GM23338 (cell line): ENCODE measurements around the gene OR2M4.

Experiments used
- CREB1 ChIP-seq: fragments of 250-450 bp; sonication (Bioruptor Pico); IDR thresholded peaks from 2 replicates; pipeline ENCODE4 v1.5.0; 2020; ENCODE audit warnings: low read depth, mild to moderate bottlenecking, moderate library complexity
- CTCF ChIP-seq, 2 experiments: fragments of 200-600 bp in 1 of 2; sonication (generic) in 1 of 2; conservative IDR thresholded peaks; 2 replicates each; pipeline versions ENCODE4 v1.5.1 to v1.6.1; 2016 to 2017; ENCODE audit warnings: antibody characterized with exemption in 2 of 2, low read depth in 2 of 2, mild to moderate bottlenecking in 2 of 2, moderate library complexity in 1 of 2
- EZH2 ChIP-seq: fragments of 200-600 bp; sonication (generic); IDR thresholded peaks from one replicate; pipeline ENCODE4 v1.8.0; 2017; ENCODE audit warnings: antibody characterized with exemption, mild to moderate bottlenecking, low read depth; ENCODE audit not compliant: unreplicated experiment
- EZH2phosphoT487 ChIP-seq: fragments of 200-600 bp; sonication (generic); IDR thresholded peaks from one replicate; pipeline ENCODE4 v1.8.1; 2018; ENCODE audit warnings: antibody characterized with exemption; ENCODE audit not compliant: unreplicated experiment
- JUNB ChIP-seq: IDR thresholded peaks from one replicate; pipeline ENCODE4 v1.6.1; 2016; ENCODE audit warnings: antibody characterized with exemption; ENCODE audit not compliant: unreplicated experiment
- POLR2AphosphoS5 ChIP-seq: IDR thresholded peaks from 2 replicates; pipeline ENCODE4 v1.6.1; 2016; ENCODE audit warnings: antibody characterized with exemption, low read depth
- REST ChIP-seq: IDR thresholded peaks from one replicate; pipeline ENCODE4 v1.6.1; 2018; ENCODE audit warnings: antibody characterized with exemption; ENCODE audit not compliant: unreplicated experiment
- ZNF114 ChIP-seq: fragments of 250-450 bp; sonication (Bioruptor Pico); IDR thresholded peaks from 2 replicates; pipeline ENCODE4 v1.5.0; 2020; ENCODE audit warnings: mild to moderate bottlenecking, moderate library complexity
- ZNF331 ChIP-seq: fragments of 250-450 bp; sonication (Bioruptor Pico); IDR thresholded peaks from 2 replicates; pipeline ENCODE4 v1.5.0; 2020; ENCODE audit warnings: low read depth, mild to moderate bottlenecking, moderate library complexity

GRCh38 chr1:248231117-248231516 is at the start of gene OR2M4:
- TF ChIP-seq REST (no peak), CTCF (conservative IDR thresholded peaks at IDR 0.05; ENCODE audit: low read depth in 2 of 2) (no peak), JUNB (no peak), EZH2phosphoT487 (no peak), CREB1 (CRISPR knock-in tag) (no peak), POLR2AphosphoS5 (no peak), EZH2 (no peak), ZNF331 (no peak), ZNF114 (CRISPR knock-in tag) (no peak)
